PC-3 (cell line): Measurements from ENCODE around the gene STARD4. TPM values are rescaled to one million over a fixed set of nuclear protein-coding genes. Genes with fewer than 3 reads are reported as not detected.

Experiments
- ATAC-seq: fragments of 200-7000 bp; cut with Tn5 transposase; 2 replicates; pipeline ENCODE4 v1.9.1; 2020; ENCODE audit warnings: mild to moderate bottlenecking, moderate library complexity
- BruUV-seq: library from RNA; stranded (reverse); fragments of 400-500 nt; replicated peaks from 2 replicates; lab custom pipeline; 2021; lab: Mats Ljungman, UMichigan
- CTCF ChIA-PET: fragments of 300-600 bp; sonication (Branson Sonifier 250); formaldehyde crosslinking; loops from one replicate; lab custom pipeline; 2022; ENCODE audit warnings: antibody characterized with exemption; lab: Charles Lee
- POLR2A ChIA-PET: fragments of 300-600 bp; sonication (Branson Sonifier 250); formaldehyde crosslinking; loops from one replicate; lab custom pipeline; 2022; ENCODE audit warnings: antibody characterized with exemption; ENCODE audit not compliant: unreplicated experiment; lab: Charles Lee
- DNase-seq: peaks from one replicate; pipeline ENCODE4 v3.0.0-alpha.2; 2015
- H2AFZ ChIP-seq: fragments of 300-600 bp; sonication (generic); 2 replicates; pipeline ENCODE4 v1.6.0; 2016; ENCODE audit warnings: antibody characterized with exemption, low read length
- H3F3A ChIP-seq: fragments of 300-600 bp; sonication (generic); one replicate; pipeline ENCODE4 v1.6.0; 2017; ENCODE audit warnings: antibody characterized with exemption, low read length, control low read depth, mild to moderate bottlenecking; ENCODE audit not compliant: unreplicated experiment
- H3K27ac ChIP-seq: fragments of 300-600 bp; sonication (generic); 2 replicates; pipeline ENCODE4 v1.5.1; 2016; ENCODE audit warnings: mild to moderate bottlenecking, low read length
- H3K27me3 ChIP-seq: fragments of 300-600 bp; sonication (generic); 2 replicates; pipeline ENCODE4 v1.6.1; 2016; ENCODE audit warnings: low read length, mixed read lengths
- H3K36me3 ChIP-seq: fragments of 300-600 bp; sonication (generic); 2 replicates; pipeline ENCODE4 v1.6.1; 2016; ENCODE audit warnings: low read depth, mixed run types, low read length, mixed read lengths
- H3K4me1 ChIP-seq: fragments of 300-600 bp; sonication (generic); 2 replicates; pipeline ENCODE4 v1.5.1; 2016; ENCODE audit warnings: low read length; ENCODE audit not compliant: insufficient read depth
- H3K4me2 ChIP-seq: fragments of 300-600 bp; sonication (generic); 2 replicates; pipeline ENCODE4 v1.6.0; 2016; ENCODE audit warnings: low read length
- H3K4me3 ChIP-seq: fragments of 300-600 bp; sonication (generic); 2 replicates; pipeline ENCODE4 v1.5.1; 2016; ENCODE audit warnings: mild to moderate bottlenecking, low read length, mixed read lengths
- H3K79me2 ChIP-seq: fragments of 300-600 bp; sonication (generic); 2 replicates; pipeline ENCODE4 v1.6.1; 2017; ENCODE audit warnings: low read length, mixed read lengths
- H3K9ac ChIP-seq: fragments of 300-600 bp; sonication (generic); 2 replicates; pipeline ENCODE4 v1.6.0; 2016; ENCODE audit warnings: mild to moderate bottlenecking, low read length
- H3K9me2 ChIP-seq: fragments of 300-600 bp; sonication (generic); replicated peaks from 2 replicates; pipeline ENCODE4 v1.6.1; 2016; ENCODE audit warnings: mixed run types, low read length, mixed read lengths
- H3K9me3 ChIP-seq: fragments of 300-600 bp; sonication (generic); 2 replicates; pipeline ENCODE4 v1.6.1; 2016; ENCODE audit warnings: low read length, mixed read lengths
- H4K20me1 ChIP-seq: fragments of 300-600 bp; sonication (generic); 2 replicates; pipeline ENCODE4 v1.6.1; 2016; ENCODE audit warnings: low read length, mixed read lengths
- EZH2 ChIP-seq: fragments of 300-600 bp; sonication (generic); IDR thresholded peaks from one replicate; pipeline ENCODE4 v1.6.1; 2017; ENCODE audit warnings: antibody characterized with exemption, mild to moderate bottlenecking, low read length; ENCODE audit not compliant: unreplicated experiment
- EZH2phosphoT487 ChIP-seq: fragments of 300-600 bp; sonication (generic); IDR thresholded peaks from 2 replicates; pipeline ENCODE4 v1.6.1; 2018; ENCODE audit warnings: mild to moderate bottlenecking, antibody characterized with exemption, low read length, borderline replicate concordance
- intact Hi-C: fragments of 100-400 bp; cut with micrococcal nuclease; formaldehyde crosslinking; loops from 2 replicates; pipeline ENCODE4 v1.9.0; 2023
- total RNA-seq: library from RNA; depleted of rRNA; stranded (reverse); fragments of >200 nt; gene quantifications from 2 replicates; pipeline ENCODE4 v1.2.3, GENCODE V29; 2014
- TF ChIP-seq, protein P1 (sequence below): fragments of 300-600 bp; sonication (generic); conservative IDR thresholded peaks from 2 replicates; pipeline ENCODE4 v1.5.1; 2017; ENCODE audit warnings: antibody characterized with exemption, low read depth, mild to moderate bottlenecking, low read length

Gene STARD4
- total RNA-seq, 1 experiment from 2014 or later, result 17.1 TPM

DNA sequence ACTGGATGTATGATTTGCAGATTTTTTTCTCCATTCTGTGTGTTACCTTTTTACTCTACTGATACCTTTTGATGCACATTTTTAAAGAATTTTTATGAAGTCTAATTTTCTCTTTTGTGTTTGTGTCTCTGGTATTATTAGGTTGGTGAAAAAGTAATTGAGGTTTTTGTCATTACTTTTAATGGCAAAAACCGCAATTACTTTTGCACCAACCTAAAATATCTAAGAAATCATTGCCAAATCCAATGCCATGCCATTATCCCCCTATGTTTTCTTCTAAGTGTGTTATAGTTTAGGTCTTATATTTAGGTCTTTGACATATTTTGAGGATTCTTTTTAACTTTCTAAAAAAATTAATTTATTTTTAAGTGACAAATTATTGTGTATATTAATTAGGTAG, 43.4 kb upstream of the STARD4 start:
- BruUV-seq, result no TSS peak
- H3K79me2 ChIP-seq, result no peaks in the 10 kb centered on the region
- no peaks in the 10 kb centered on the region for H3K27me3 ChIP-seq
- H3K36me3 ChIP-seq, result no peaks in the 10 kb centered on the region
- intact Hi-C loops, result no loop called here
- no peak for DNase-seq
- H4K20me1 ChIP-seq, result no peaks in the 10 kb centered on the region
- TF ChIP-seq EZH2 (no peak), EZH2phosphoT487 (no peak)
- TF ChIP-seq, protein P1, sequence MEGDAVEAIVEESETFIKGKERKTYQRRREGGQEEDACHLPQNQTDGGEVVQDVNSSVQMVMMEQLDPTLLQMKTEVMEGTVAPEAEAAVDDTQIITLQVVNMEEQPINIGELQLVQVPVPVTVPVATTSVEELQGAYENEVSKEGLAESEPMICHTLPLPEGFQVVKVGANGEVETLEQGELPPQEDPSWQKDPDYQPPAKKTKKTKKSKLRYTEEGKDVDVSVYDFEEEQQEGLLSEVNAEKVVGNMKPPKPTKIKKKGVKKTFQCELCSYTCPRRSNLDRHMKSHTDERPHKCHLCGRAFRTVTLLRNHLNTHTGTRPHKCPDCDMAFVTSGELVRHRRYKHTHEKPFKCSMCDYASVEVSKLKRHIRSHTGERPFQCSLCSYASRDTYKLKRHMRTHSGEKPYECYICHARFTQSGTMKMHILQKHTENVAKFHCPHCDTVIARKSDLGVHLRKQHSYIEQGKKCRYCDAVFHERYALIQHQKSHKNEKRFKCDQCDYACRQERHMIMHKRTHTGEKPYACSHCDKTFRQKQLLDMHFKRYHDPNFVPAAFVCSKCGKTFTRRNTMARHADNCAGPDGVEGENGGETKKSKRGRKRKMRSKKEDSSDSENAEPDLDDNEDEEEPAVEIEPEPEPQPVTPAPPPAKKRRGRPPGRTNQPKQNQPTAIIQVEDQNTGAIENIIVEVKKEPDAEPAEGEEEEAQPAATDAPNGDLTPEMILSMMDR, result no peak
- H3K9me2 ChIP-seq, result no peaks in the 10 kb centered on the region
- ChIA-PET POLR2A (no interaction called here), CTCF (interaction anchor here (0.7 kb wide), 1 partner anchor 122 kb away, joined by 5 read pairs; no protein-coding TSS in a partner anchor)
- no peak overlapping the region for H3K4me3 ChIP-seq
- no peak overlapping the region for H3K4me2 ChIP-seq
- H3K9me3 ChIP-seq, result no peaks in the 10 kb centered on the region
- no peak overlapping the region for H3K9ac ChIP-seq
- ATAC-seq, result no peak
- H3F3A ChIP-seq, result no peaks in the 10 kb centered on the region
- no peak overlapping the region for H2AFZ ChIP-seq
- no peak overlapping the region for H3K27ac ChIP-seq
- peaks cover 14% of the 10 kb centered on the region for H3K4me1 ChIP-seq

DNA sequence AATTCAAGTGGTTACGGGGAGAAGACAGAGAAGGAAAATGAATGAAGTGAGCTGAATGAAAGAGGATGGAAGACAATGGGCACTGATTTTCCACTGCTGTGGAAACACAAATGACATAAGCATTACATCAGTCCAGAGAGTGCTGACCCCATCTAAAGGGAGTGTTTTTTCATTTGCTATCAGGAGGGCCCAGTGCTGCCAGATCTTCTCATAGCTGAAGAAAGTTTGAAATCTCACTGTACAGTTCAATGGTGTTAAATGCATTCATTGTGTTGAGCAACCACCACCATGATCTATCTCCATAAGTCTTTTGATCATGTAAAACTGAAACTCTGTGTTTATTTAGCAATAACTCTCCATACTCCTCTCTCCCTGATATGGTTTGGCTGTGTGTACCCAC, 41.5 kb upstream of the STARD4 start:
- Histone ChIP-seq H3K79me2 (no peaks in the 10 kb centered on the region), H3K4me3 (no peak overlapping the region), H3F3A (no peaks in the 10 kb centered on the region), H3K9me2 (no peaks in the 10 kb centered on the region), H3K27ac (no peak overlapping the region), H2AFZ (no peak overlapping the region), H3K9ac (no peak overlapping the region), H3K27me3 (no peaks in the 10 kb centered on the region), H3K9me3 (no peaks in the 10 kb centered on the region), H3K36me3 (no peaks in the 10 kb centered on the region), H4K20me1 (no peaks in the 10 kb centered on the region), H3K4me2 (no peak overlapping the region), H3K4me1 (peaks cover 21% of the 10 kb centered on the region)
- ChIA-PET CTCF (no interaction called here), POLR2A (no interaction called here)
- TF ChIP-seq EZH2 (no peak), EZH2phosphoT487 (no peak)
- TF ChIP-seq, protein P1, result no peak
- intact Hi-C loops, result loop anchor here (5.0 kb wide), 2 partner anchors 278 to 458 kb away; no protein-coding TSS in a partner anchor
- ATAC-seq, result no peak
- no peak for DNase-seq
- BruUV-seq, result no TSS peak

DNA sequence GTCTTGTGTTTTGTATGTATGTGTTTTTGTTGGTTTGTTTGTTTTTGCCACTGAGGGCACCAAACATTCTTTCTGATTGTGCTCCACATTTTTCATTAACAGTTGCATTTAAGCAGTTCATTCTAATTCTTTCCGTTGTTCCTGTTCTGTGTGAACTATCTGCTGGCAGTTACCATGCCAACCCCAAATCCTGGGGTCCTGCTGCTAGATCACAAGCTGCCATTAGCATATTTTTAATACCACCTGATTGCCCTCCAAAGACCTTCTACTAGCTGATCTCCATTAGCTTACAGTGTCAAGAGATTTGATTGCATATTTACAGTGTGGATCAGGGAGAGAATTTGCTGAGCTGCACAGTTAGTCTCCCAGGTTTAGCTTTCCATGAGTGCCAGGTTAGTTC, 40.6 kb upstream of the STARD4 start:
- Histone ChIP-seq H3K27me3 (no peaks in the 10 kb centered on the region), H3K9me2 (no peaks in the 10 kb centered on the region), H3K9ac (no peak overlapping the region), H3F3A (no peaks in the 10 kb centered on the region), H4K20me1 (no peaks in the 10 kb centered on the region), H3K4me3 (no peak overlapping the region), H3K36me3 (no peaks in the 10 kb centered on the region), H3K27ac (no peak overlapping the region), H3K9me3 (no peaks in the 10 kb centered on the region), H3K4me1 (peaks cover 21% of the 10 kb centered on the region), H2AFZ (no peak overlapping the region), H3K79me2 (no peaks in the 10 kb centered on the region), H3K4me2 (no peak overlapping the region)
- TF ChIP-seq EZH2phosphoT487 (no peak), EZH2 (no peak)
- TF ChIP-seq, protein P1, result no peak
- no TSS peak for BruUV-seq
- ATAC-seq, result no peak
- intact Hi-C loops, result loop anchor here (5.0 kb wide), 2 partner anchors 279 to 459 kb away; no protein-coding TSS in a partner anchor
- ChIA-PET POLR2A (no interaction called here), CTCF (interaction anchor here (0.6 kb wide), 2 partner anchors 22 to 153 kb away, joined by 5 to 6 read pairs; no protein-coding TSS in a partner anchor)
- DNase-seq, result no peak
